Rectal smooth muscle tissue (tissue), 1 donor: ENCODE data around the gene CABP7.

Source experiments
- H3K27ac ChIP-seq: one replicate; pipeline ENCODE4 v1.7.0; 2013; ENCODE audit warnings: low read depth, low read length, inconsistent platforms
- H3K27me3 ChIP-seq: one replicate; pipeline ENCODE4 v1.7.0; 2013; ENCODE audit warnings: low read length; ENCODE audit not compliant: control insufficient read depth, insufficient read depth
- H3K36me3 ChIP-seq: one replicate; pipeline ENCODE4 v1.7.0; 2013; ENCODE audit warnings: low read length; ENCODE audit not compliant: control insufficient read depth, insufficient read depth
- H3K4me1 ChIP-seq: one replicate; pipeline ENCODE4 v1.7.0; 2013; ENCODE audit warnings: low read length; ENCODE audit not compliant: control insufficient read depth, insufficient read depth
- H3K4me3 ChIP-seq: one replicate; pipeline ENCODE4 v1.7.0; 2013; ENCODE audit warnings: low read length
- H3K9ac ChIP-seq: one replicate; pipeline ENCODE4 v1.7.0; 2013; ENCODE audit warnings: low read length

The CABP7 gene

DNA sequence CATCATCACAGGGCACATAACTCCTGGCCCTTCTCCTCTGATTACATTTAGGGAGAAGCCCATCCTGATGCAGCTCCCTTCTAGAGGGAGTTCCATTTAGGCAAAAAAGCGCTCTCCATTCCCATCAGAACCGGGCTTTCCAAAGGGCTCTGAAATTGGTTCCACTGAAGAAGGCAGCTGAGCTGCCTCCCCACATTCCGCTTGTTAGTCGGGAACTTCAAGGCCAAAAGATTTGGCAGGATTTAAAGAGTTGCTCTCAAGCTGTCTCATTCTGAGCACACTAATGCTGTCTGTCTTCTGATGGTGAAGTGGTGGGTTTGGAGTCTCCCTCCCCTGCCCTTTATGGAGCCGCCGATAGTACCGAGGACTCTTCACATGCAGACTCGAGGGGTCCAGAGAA lies 26.6 kb upstream of the CABP7 start:
- Histone ChIP-seq H3K4me1 (peaks cover 4% of the 10 kb centered on the region), H3K9ac (no peak overlapping the region), H3K27me3 (no peaks in the 10 kb centered on the region)

DNA sequence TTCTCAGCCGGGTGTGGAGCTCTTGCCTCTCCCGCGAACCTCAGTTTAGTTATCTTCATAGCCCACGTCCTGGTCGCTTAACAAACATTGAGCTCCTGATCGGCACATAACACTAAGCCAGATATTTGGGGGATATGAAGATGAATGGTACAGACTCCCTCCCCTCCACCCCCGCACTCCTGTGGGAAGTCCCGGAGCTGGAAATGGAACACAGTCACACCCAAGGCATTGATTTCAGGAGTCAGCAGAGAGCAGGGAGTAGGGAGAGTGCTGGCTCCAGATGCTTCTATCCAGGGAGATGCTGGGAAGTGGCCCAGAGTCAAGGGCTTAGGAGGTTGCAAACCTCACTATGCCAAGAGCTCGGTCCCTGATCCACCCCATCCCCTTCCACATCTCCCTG lies 26.1 kb upstream of the CABP7 start:
- Histone ChIP-seq H3K4me3 (no peak overlapping the region), H3K9ac (no peak overlapping the region), H3K27me3 (no peaks in the 10 kb centered on the region), H3K4me1 (peaks cover 4% of the 10 kb centered on the region), H3K36me3 (peaks cover 15% of the 10 kb centered on the region), H3K27ac (no peak overlapping the region)

More for the DNA sequence above, 26.6 kb upstream of the CABP7 start:
- H3K27ac ChIP-seq: no peak overlapping the region
- H3K36me3 ChIP-seq: peaks cover 15% of the 10 kb centered on the region
- no peak overlapping the region for H3K4me3 ChIP-seq

DNA sequence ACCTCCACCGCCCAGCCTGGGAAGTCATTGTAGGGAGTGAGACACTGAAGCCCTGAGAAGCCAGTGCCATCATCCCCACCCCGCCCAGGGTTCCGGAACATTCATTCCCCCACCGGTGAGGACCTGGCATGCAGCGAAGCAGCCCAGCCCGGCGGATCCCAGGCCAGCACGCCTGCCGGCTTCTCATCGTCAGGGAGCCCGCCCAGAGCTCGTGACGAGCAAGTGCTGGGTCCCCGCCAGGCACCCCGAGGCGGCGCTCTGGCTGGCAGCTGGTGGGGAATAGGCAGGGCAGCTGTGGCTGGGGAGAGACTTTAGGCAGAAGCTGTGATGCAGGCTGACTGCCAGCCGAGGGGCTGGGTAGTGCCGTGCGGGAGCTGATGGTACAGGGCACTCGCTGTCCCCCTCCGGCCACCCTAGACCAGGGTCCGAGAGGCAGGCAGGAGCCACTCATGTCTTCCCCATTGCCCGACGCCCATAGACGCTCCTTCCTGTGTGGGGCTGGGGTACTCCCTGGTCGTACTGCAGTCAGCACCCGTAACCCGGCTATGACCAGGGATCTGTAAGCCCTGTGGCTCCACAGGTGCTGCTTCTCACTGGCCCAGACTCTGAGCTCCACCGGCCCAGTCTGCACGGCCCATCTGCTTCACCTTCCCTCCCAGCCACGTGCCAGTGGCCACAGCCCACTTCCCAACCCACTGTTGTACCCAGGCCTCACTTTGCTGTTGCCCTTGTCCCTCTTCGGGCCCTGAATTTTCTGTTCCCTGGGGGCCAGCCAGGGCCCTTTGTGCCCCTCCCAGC lies 24.5 kb upstream of the CABP7 start:
- H3K4me3 ChIP-seq: no peak overlapping the region
- no peaks in the 10 kb centered on the region for H3K4me1 ChIP-seq
- H3K27me3 ChIP-seq: no peaks in the 10 kb centered on the region
- H3K36me3 ChIP-seq: peaks cover 15% of the 10 kb centered on the region
- no peak overlapping the region for H3K9ac ChIP-seq
- H3K27ac ChIP-seq: no peak overlapping the region

DNA sequence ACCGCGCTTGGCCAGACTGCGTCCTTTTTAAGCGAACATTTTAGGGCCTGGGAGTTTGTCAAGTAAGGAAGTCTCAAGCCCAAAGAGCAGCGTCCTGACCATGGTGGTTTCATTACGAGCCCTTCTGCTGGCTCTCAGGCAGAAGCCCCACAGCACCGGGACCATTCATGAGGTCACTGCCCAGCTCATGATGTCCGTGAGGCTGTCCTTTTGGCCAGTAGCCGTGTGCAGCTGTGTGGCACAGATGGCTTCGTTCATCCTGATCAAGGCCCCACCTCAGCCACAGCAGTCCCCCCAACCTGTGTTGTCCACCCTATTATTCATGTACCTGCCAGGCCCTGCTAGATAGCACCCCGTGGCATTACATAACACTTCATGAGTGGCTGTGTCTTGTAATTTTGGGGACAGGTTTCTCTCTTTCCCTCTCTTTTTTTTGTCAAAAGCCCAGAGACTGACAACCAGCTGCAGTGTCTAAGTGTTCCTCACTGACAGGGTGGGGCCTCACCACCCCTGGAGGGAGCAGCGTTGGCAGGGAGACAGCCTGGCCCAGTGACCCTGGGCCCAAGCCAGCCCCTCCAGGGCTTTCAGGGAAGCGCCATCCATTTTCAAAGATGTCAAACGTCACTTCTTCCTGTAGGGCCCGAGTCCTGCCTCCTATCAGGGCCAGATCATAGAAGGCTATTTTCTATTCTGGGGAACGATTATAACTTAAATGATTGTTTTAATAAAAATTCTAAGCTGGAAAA lies 21.8 kb upstream of the CABP7 start:
- Histone ChIP-seq H3K36me3 (peaks cover 7% of the 10 kb centered on the region), H3K27me3 (no peaks in the 10 kb centered on the region), H3K4me1 (no peaks in the 10 kb centered on the region), H3K27ac (no peak overlapping the region), H3K4me3 (no peak overlapping the region), H3K9ac (no peak overlapping the region)

DNA sequence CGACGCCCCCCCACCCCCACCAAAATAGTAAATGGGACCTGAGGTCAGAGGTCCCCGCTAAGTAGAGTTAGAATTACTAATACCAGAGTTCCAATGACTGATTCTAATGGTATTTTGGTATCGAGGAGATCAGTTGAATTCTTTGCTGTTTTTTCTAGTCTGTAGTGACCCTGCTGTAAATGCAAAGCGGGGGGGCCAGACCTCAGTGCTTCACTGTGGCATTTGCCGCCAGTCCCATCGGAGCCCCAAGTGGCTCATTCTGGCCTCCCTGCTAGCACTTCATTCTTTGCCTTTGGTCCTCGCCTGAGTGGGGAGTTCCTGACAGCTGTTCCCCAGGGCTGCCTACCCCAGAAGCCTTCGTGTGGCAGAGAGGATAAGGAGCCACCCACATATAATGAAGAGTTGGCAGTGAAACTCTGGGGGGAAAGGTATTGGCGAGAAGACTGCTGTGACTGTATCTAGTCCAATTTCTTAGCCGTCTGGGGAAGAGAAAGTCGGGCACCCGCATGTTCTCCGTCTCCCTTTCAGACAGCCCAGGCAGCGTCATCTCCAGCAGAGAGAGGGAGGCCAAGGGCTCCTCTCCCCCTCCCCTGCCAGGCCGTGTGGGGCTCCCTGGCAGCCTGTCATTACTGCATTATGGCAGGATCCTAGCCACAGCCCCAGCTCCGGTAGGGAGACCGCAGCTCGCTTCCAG lies 19.4 kb upstream of the CABP7 start:
- Histone ChIP-seq H3K9ac (no peak overlapping the region), H3K27me3 (no peaks in the 10 kb centered on the region), H3K4me1 (peaks cover 4% of the 10 kb centered on the region)

DNA sequence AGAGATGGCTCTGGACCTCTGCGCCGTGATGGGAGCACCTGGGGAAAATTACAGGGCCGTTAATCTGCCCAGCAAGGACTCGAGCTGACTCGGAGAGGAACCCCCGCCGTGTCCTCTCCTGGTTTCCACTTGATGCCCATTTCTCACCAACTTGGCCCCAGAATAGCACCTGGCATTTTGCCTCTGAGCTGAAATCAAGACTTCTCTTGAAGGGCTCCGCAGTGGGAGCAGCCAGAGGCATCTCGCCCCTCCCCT lies 19.0 kb upstream of the CABP7 start:
- no peaks in the 10 kb centered on the region for H3K27me3 ChIP-seq
- H3K27ac ChIP-seq: no peak overlapping the region
- no peak overlapping the region for H3K4me3 ChIP-seq
- H3K36me3 ChIP-seq: peaks cover 4% of the 10 kb centered on the region
- no peak overlapping the region for H3K9ac ChIP-seq
- peaks cover 4% of the 10 kb centered on the region for H3K4me1 ChIP-seq

More for the DNA sequence above, 19.4 kb upstream of the CABP7 start:
- Histone ChIP-seq H3K27ac (no peak overlapping the region), H3K4me3 (no peak overlapping the region), H3K36me3 (peaks cover 4% of the 10 kb centered on the region)

DNA sequence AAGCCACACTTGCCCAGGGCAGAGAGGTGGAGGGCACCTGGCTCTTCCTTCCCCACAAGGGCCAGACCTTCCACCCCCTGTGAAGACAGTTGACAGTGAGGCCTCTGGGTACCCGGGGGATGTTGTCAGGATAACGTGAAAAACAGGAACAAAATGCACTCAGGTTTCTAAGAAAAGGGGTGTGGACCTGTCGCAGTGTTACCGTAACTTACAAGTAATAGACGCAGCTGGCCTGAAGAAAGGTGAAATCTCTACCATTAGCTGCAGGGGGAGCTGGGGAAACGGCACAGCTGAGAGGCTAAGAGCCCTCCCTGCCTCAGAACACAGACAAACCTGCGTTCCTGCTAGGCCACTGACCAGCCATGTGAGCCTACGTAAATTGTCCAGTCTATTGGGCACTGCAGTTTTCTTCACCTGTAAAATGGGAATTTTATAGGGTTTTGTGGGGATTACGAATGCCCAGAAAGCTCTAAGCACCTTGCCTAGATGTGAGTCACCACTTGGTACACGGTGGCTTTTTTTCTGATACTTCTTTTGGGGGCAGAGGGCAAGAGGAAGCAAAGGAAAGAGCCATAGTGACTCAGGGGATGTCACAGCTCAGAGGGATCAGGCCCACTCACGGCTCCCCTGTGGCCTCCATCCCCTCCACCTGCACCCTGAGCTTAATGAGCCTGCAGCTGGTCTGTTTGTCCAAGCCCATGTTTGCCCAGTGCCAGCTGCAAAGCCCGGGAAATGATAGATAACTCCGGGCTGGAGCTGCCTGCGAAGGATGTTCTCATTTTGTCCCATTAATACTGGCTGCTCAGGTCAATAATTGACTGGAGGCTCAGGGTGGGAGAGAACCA lies 18.4 kb upstream of the CABP7 start:
- Histone ChIP-seq H3K36me3 (no peaks in the 10 kb centered on the region), H3K4me3 (no peak overlapping the region), H3K9ac (no peak overlapping the region), H3K27ac (no peak overlapping the region), H3K4me1 (peaks cover 4% of the 10 kb centered on the region), H3K27me3 (no peaks in the 10 kb centered on the region)

DNA sequence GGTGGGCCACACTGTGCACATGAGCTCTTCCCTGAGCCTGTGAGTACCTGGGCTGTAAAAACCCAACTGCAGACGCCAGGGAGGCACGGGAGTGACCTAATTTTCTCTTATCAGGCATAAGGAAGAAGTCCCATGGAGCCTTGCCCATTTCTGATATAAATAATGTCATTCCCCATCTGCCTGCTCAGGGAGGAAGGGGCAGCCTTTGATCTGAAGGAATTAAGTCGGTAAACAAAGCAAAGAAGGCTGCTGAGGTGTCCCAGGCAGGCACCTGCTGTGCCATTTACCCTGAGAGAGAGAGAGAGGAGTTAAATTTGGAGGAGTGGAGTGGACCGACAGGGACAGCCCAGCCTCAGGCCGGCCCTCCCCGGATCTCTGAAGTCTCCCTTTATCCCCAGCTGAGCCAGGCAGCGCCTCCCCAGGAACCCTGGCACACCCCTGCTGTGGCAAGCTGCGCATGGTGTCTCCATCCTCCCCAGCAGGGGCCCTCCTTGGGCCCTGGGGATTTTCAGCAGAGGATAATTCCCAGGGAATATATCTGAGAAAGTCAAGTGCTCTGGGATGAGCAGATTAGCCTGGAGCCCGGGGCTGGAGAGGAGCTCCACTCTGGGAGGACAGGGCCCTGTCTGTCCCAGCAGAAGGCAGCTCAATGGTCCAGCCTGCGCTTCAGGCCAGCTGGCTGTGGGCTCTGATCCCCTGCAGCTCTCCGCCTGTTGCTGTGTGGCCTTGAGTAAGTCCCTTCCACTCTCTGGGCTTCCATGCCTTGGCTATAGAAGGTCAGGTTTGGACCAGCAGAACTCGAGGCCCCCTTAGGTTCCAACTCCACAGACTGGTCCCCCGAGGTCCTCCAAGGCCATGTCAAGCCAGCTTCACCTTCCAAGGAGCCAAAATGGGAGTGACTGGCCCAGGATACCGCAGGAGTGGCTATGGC lies 17.5 kb upstream of the CABP7 start:
- Histone ChIP-seq H3K4me1 (peaks cover 4% of the 10 kb centered on the region), H3K27ac (no peak overlapping the region), H3K4me3 (no peak overlapping the region), H3K9ac (no peak overlapping the region), H3K36me3 (no peaks in the 10 kb centered on the region), H3K27me3 (no peaks in the 10 kb centered on the region)

DNA sequence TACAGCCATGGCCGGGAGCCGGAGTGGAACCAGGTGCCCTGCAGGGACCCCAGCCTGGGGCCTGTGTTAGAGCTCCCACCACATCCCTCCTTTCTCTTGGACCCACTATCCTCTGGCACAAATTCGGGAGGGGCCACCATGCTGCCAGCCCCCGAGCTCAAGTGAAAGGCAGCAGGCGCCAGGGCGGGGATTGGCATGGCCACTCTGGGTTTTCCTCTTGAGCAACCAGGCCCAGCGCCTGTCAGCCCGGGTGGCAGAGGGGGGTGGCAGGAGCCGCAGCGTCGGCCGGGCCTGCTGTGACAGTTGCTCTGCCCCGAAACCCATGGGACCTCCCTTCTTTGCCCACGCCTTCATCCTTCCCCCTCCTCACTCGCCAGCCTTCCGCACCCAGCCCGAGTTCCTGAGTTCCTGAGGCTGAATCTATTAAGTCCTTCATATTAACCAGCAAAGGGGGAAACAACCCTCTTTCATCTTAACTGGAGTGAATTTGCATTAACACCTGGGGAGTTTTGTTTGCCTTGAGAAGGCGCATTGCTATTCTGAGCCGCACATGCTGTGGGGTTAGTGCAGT lies 16.8 kb upstream of the CABP7 start:
- no peak overlapping the region for H3K27ac ChIP-seq
- H3K4me1 ChIP-seq: peaks cover 4% of the 10 kb centered on the region
- no peak overlapping the region for H3K9ac ChIP-seq
- no peaks in the 10 kb centered on the region for H3K27me3 ChIP-seq
- no peak overlapping the region for H3K4me3 ChIP-seq
- no peaks in the 10 kb centered on the region for H3K36me3 ChIP-seq

DNA sequence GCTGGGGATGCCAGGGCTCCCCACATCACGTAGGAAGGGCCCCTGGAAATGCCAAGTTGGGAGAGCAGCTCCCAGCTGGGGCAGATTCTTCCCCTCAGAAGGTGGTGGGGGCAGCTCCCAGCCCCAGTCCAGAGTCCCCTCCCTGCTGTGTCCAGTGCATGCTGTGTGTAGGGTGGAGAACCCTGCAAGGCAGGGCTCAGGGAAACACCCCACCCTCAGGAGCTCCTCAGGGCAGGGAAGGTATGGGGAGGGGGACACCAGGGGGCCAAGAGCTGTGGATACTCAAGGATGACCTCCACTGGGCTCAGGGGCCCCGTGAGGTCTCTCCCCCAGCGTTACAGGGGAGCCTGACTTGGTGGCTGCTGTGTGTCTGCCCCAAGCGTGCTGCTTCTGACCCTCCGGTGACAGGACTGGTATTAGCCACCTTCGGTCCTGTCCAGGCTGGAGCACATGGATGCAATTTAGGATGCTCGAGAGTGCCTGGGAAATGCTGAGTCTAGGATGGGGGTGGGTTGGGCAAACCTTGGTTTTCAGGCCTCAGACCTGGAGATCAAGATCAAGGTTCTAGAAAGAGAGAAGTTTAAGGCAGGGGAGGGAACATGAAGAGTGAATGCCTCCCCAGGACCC lies 16.1 kb upstream of the CABP7 start:
- Histone ChIP-seq H3K27ac (no peak overlapping the region), H3K9ac (no peak overlapping the region), H3K4me1 (peaks cover 4% of the 10 kb centered on the region), H3K27me3 (peaks cover 3% of the 10 kb centered on the region), H3K36me3 (no peaks in the 10 kb centered on the region), H3K4me3 (no peak overlapping the region)
